Spleen (tissue), 11 donors: ENCODE data around the gene DSCAML1. TPM values are rescaled to one million over a fixed set of nuclear protein-coding genes. Genes with fewer than 3 reads are reported as not detected.

ENCODE experiments used
- DNase-seq: peaks from one replicate; pipeline ENCODE4 v3.0.0-alpha.2; 2020
- H3K27ac ChIP-seq, 8 donors: fragments of 200-600 bp; sonication (generic) in 7 of 8; 1 replicate in 4 of 8; 2 replicates in 4 of 8; pipeline versions ENCODE4 v1.5.0 to v1.8.0; 2016 to 2021; ENCODE audit warnings: inconsistent platforms in 4 of 8, mild to moderate bottlenecking in 4 of 8, moderate library complexity in 1 of 8
- H3K27me3 ChIP-seq, 7 donors: fragments of 200-600 bp; sonication (generic) in 6 of 7; replicated peaks in 1 of 7; 1 replicate in 4 of 7; 2 replicates in 3 of 7; pipeline versions ENCODE4 v1.5.0 to v1.8.0; 2016 to 2021; ENCODE audit warnings: inconsistent platforms in 3 of 7, mild to moderate bottlenecking in 1 of 7
- H3K36me3 ChIP-seq, 6 donors: fragments of 200-600 bp; sonication (generic) in 5 of 6; 1 replicate in 4 of 6; 2 replicates in 2 of 6; pipeline versions ENCODE4 v1.5.0 to v1.8.0; 2016 to 2021; ENCODE audit warnings: inconsistent platforms in 2 of 6
- H3K4me1 ChIP-seq, 6 donors: fragments of 200-600 bp; sonication (generic) in 5 of 6; 1 replicate in 3 of 6; 2 replicates in 3 of 6; pipeline versions ENCODE4 v1.5.0 to v1.8.0; 2016 to 2021; ENCODE audit warnings: inconsistent platforms in 3 of 6
- H3K4me3 ChIP-seq, 8 donors: fragments of 200-600 bp; sonication (generic) in 7 of 8; 1 replicate in 4 of 8; 2 replicates in 4 of 8; pipeline versions ENCODE4 v1.5.0 to v1.8.0; 2016 to 2021; ENCODE audit warnings: inconsistent platforms in 4 of 8, mild to moderate bottlenecking in 4 of 8, moderate library complexity in 2 of 8
- H3K9me3 ChIP-seq, 8 donors: fragments of 200-600 bp; sonication (generic) in 7 of 8; 1 replicate in 4 of 8; 2 replicates in 4 of 8; pipeline versions ENCODE4 v1.5.0 to v1.8.0; 2016 to 2021; ENCODE audit warnings: inconsistent platforms in 4 of 8
- CTCF ChIP-seq, 11 experiments: fragments of 200-600 bp in 7 of 11; fragments of 450-650 bp in 4 of 11; sonication (generic) in 4 of 11; IDR thresholded peaks in 8 of 11; conservative IDR thresholded peaks in 3 of 11; 1 replicate in 7 of 11; 2 replicates in 4 of 11; pipeline versions ENCODE4 v1.4.0 to v1.8.0; 2016 to 2021; ENCODE audit warnings: antibody characterized with exemption in 11 of 11, inconsistent platforms in 4 of 11, mild to moderate bottlenecking in 1 of 11
- POLR2A ChIP-seq, 3 donors: fragments of 450-650 bp; IDR thresholded peaks; one replicate each; pipeline ENCODE4 v1.5.1; 2017; ENCODE audit warnings: antibody characterized with exemption in 3 of 3, mild to moderate bottlenecking in 1 of 3
- POLR2AphosphoS5 ChIP-seq, 3 donors: sonication (generic); formaldehyde crosslinking; IDR thresholded peaks; one replicate each; pipeline ENCODE4 v1.5.1; 2017; ENCODE audit warnings: antibody characterized with exemption in 3 of 3
- WGBS, 5 donors: extraction: QIAGEN DNeasy Blood & Tissue Kit in 3 of 5; methylation state at CpG; one replicate each; pipeline versions ENCODE4 v1.1.5 to v1.1.7; 2013 to 2018; 5-methylcytosine and 5-hydroxymethylcytosine counted together
- intact Hi-C: fragments of 100-400 bp; cut with DNase I; formaldehyde crosslinking; loops from one replicate; pipeline ENCODE4 v1.15.0; 2023; ENCODE audit warnings: low total_unique reads
- polyA plus RNA-seq, 3 donors: library from polyadenylated mRNA; stranded (reverse); fragments of 200-250 nt; gene quantifications; one replicate each; pipeline ENCODE4 v1.2.1, GENCODE V29; 2013
- total RNA-seq, 7 donors: library from RNA; depleted of rRNA in 3 of 7; stranded (reverse); fragments of >200 nt in 3 of 7; fragmentation: NEBNext Ultra II Directional in 4 of 7; extraction: Animal tissue kit (Norgen Biotek cat#: 25700) in 4 of 7; gene quantifications; one replicate each; pipeline versions ENCODE4 v1.1.0 to v1.2.1, GENCODE V29; 2016 to 2021
- donor health status: healthy with polysubstance abuse.
- donor health status: DM: no; HTN: no; CAD: no; lungs with moderate emphysema.
- donor health status: DM: no; HTN: no; CAD: no.
- donor health status: Bipolar disorder and iron deficiency.
- donor health status: healthy.
- donor health status: DM: no; HTN: no; CAD: no.
- donor health status: DM: yes; HTN: yes; CAD: no.

Gene DSCAML1
- total and polyA plus RNA-seq, 10 donors, result 0.07 to 10.7 (median 2.3) TPM

- no peak for DNase-seq
- WGBS, 5 donors, result 69 to 84% (median 75%) methylated on average over 8 of the region's 8 CpGs
- H3K27ac ChIP-seq, result no peak overlapping the region
- intact Hi-C loops, result no loop called here
- no peak overlapping the region for H3K4me3 ChIP-seq
- H3K36me3 ChIP-seq, result no peaks in the 10 kb centered on the region
- peaks cover 0 to 5% (median 0%) of the 10 kb centered on the region in 7 donors for H3K27me3 ChIP-seq
- TF ChIP-seq POLR2A (IDR thresholded peaks at IDR 0.05), result no peak
- no peak for TF ChIP-seq CTCF (IDR thresholded peaks at IDR 0.05 in 8 of 11, conservative IDR thresholded peaks at IDR 0.05 in 3 of 11)
- TF ChIP-seq POLR2AphosphoS5 (IDR thresholded peaks at IDR 0.05), result no peak
- no peaks in the 10 kb centered on the region for H3K4me1 ChIP-seq
- H3K9me3 ChIP-seq, result peaks cover 0 to 21% (median 13%) of the 10 kb centered on the region in 8 donors
These were observed 178.0 kb downstream of the DSCAML1 start for GRCh38 chr11:117618982-117619355.

GRCh38 chr11:117618302-117618981 lies 178.6 kb downstream of the DSCAML1 start:
- Histone ChIP-seq H3K4me3 (no peak overlapping the region), H3K9me3 (peaks cover 0 to 21% (median 13%) of the 10 kb centered on the region in 8 donors), H3K27ac (no peak overlapping the region), H3K36me3 (no peaks in the 10 kb centered on the region), H3K4me1 (no peaks in the 10 kb centered on the region), H3K27me3 (peaks cover 0 to 9% (median 0%) of the 10 kb centered on the region in 7 donors)
- 73 to 86% (median 74%) methylated on average over 5 of the region's 5 CpGs for WGBS, 5 donors
- DNase-seq, result no peak
- TF ChIP-seq CTCF (IDR thresholded peaks at IDR 0.05 in 8 of 11, conservative IDR thresholded peaks at IDR 0.05 in 3 of 11) (no peak), POLR2A (IDR thresholded peaks at IDR 0.05) (no peak), POLR2AphosphoS5 (IDR thresholded peaks at IDR 0.05) (no peak)
- intact Hi-C loops, result no loop called here

GRCh38 chr11:117616979-117617378 lies 180.0 kb downstream of the DSCAML1 start:
- 78 to 95% (median 82%) methylated on average over 3 of the region's 3 CpGs for WGBS, 5 donors
- H3K36me3 ChIP-seq, result no peaks in the 10 kb centered on the region
- H3K9me3 ChIP-seq, result peaks cover 0 to 15% (median 9%) of the 10 kb centered on the region in 8 donors
- DNase-seq, result no peak
- no peaks in the 10 kb centered on the region for H3K4me1 ChIP-seq
- intact Hi-C loops, result no loop called here
- peaks cover 0 to 17% (median 0%) of the 10 kb centered on the region in 7 donors for H3K27me3 ChIP-seq
- no peak overlapping the region for H3K4me3 ChIP-seq
- TF ChIP-seq POLR2AphosphoS5 (IDR thresholded peaks at IDR 0.05), result no peak
- no peak for TF ChIP-seq CTCF (IDR thresholded peaks at IDR 0.05 in 8 of 11, conservative IDR thresholded peaks at IDR 0.05 in 3 of 11)
- no peak for TF ChIP-seq POLR2A (IDR thresholded peaks at IDR 0.05)
- no peak overlapping the region for H3K27ac ChIP-seq

- no peaks in the 10 kb centered on the region for H3K36me3 ChIP-seq
- 85 to 95% (median 92%) methylated on average over 3 of the region's 3 CpGs for WGBS, 5 donors
- H3K27ac ChIP-seq, result no peak overlapping the region
- intact Hi-C loops, result no loop called here
- H3K4me1 ChIP-seq, result no peaks in the 10 kb centered on the region
- peaks cover 0 to 6% (median 0%) of the 10 kb centered on the region in 8 donors for H3K9me3 ChIP-seq
- DNase-seq, result no peak
- H3K27me3 ChIP-seq, result peaks cover 0 to 17% (median 0%) of the 10 kb centered on the region in 7 donors
- no peak overlapping the region for H3K4me3 ChIP-seq
- TF ChIP-seq CTCF (IDR thresholded peaks at IDR 0.05 in 8 of 11, conservative IDR thresholded peaks at IDR 0.05 in 3 of 11), result no peak
- TF ChIP-seq POLR2A (IDR thresholded peaks at IDR 0.05), result no peak
- TF ChIP-seq POLR2AphosphoS5 (IDR thresholded peaks at IDR 0.05), result no peak
These were observed 182.3 kb downstream of the DSCAML1 start for GRCh38 chr11:117614728-117615127.
